ENCODE results near the gene DUSP19.
"Not testable (repeated sequence)": the region's sequence is repeated elsewhere in the genome, so short reads cannot be mapped to it uniquely, and the experiment has no call there.

The DUSP19 gene

GRCh38 chr2:183078464-183079138, at the start of gene DUSP19:
Gene DUSP19 (plus strand): TSS chr2:183078747. CDS start chr2:183078934, 187 bp downstream.
- DNase-seq: peak; percentile 75

GRCh38 chr2:183029219-183029618, 49.3 kb upstream of the DUSP19 start:
- DNase-seq: no peak

GRCh38 chr2:183031911-183032794, 46.4 kb upstream of the DUSP19 start:
- DNase-seq: no peak

GRCh38 chr2:183033951-183034350, 44.6 kb upstream of the DUSP19 start:
- no peak for DNase-seq

GRCh38 chr2:183034806-183035205, 43.7 kb upstream of the DUSP19 start:
- no peak for DNase-seq

GRCh38 chr2:183035298-183035953, 43.1 kb upstream of the DUSP19 start:
- no peak for DNase-seq

GRCh38 chr2:183035954-183036669, 42.4 kb upstream of the DUSP19 start:
- DNase-seq: no peak

- DNase-seq: no peak
These were observed 41.4 kb upstream of the DUSP19 start for GRCh38 chr2:183037074-183037552.

- peak; percentile 53 for DNase-seq
These were observed 40.8 kb upstream of the DUSP19 start for GRCh38 chr2:183037553-183038340.

GRCh38 chr2:183038341-183039300, 39.9 kb upstream of the DUSP19 start, which contains the start of gene NCKAP1:
Gene NCKAP1 (minus strand): TSS chr2:183038457. CDS start chr2:183038099, 358 bp downstream.
- DNase-seq: peak; percentile 89

- DNase-seq: no peak
These were observed 37.9 kb upstream of the DUSP19 start for GRCh38 chr2:183040604-183041003.

GRCh38 chr2:183043580-183043979, 35.0 kb upstream of the DUSP19 start:
- DNase-seq: not testable (repeated sequence)

- not testable (repeated sequence) for DNase-seq
These were observed 30.9 kb upstream of the DUSP19 start for GRCh38 chr2:183047486-183048125.

- DNase-seq: no peak
These were observed 29.1 kb upstream of the DUSP19 start for GRCh38 chr2:183049420-183049819.

GRCh38 chr2:183057333-183057985, 21.1 kb upstream of the DUSP19 start:
- no peak for DNase-seq

- no peak for DNase-seq
These were observed 19.0 kb upstream of the DUSP19 start for GRCh38 chr2:183059561-183059960.

- DNase-seq: no peak
These were observed 17.8 kb upstream of the DUSP19 start for GRCh38 chr2:183060571-183061231.

GRCh38 chr2:183063083-183063482, 15.5 kb upstream of the DUSP19 start:
- no peak for DNase-seq

- DNase-seq: no peak
These were observed 10.0 kb upstream of the DUSP19 start for GRCh38 chr2:183068561-183068960.
